Gastroesophageal sphincter (tissue), 4 donors: ENCODE measurements around the gene ZNF521. TPM values are rescaled to one million over a fixed set of nuclear protein-coding genes. Genes with fewer than 3 reads are reported as not detected.

Source experiments
- ATAC-seq: fragments of 150-250 bp; one replicate; pipeline ENCODE4 v1.9.1; 2016; ENCODE audit warnings: mild to moderate bottlenecking, moderate library complexity
- H3K27ac ChIP-seq, 4 donors: fragments of 200-600 bp; sonication (generic) in 3 of 4; 1 replicate in 3 of 4; 2 replicates in 1 of 4; pipeline ENCODE4 v1.5.1; 2016 to 2019
- H3K27me3 ChIP-seq: fragments of 200-600 bp; sonication (generic); one replicate; pipeline ENCODE4 v1.5.1; 2019
- H3K36me3 ChIP-seq, 2 donors: fragments of 200-600 bp; sonication (generic); one replicate each; pipeline ENCODE4 v1.5.1; 2019; ENCODE audit warnings: control low read depth in 1 of 2
- H3K4me1 ChIP-seq, 3 donors: fragments of 200-600 bp; sonication (generic); 1 replicate in 2 of 3; 2 replicates in 1 of 3; pipeline ENCODE4 v1.5.1; 2016 to 2019; ENCODE audit warnings: control low read depth in 2 of 3
- H3K4me3 ChIP-seq, 2 donors: fragments of 200-600 bp; sonication (generic); one replicate each; pipeline ENCODE4 v1.5.1; 2019; ENCODE audit warnings: mild to moderate bottlenecking in 1 of 2, moderate library complexity in 1 of 2
- H3K9me3 ChIP-seq, 3 donors: fragments of 200-600 bp; sonication (generic); one replicate each; pipeline ENCODE4 v1.5.1; 2017 to 2019; ENCODE audit warnings: control low read depth in 2 of 3
- EP300 ChIP-seq: sonication (generic); formaldehyde crosslinking; IDR thresholded peaks from one replicate; pipeline ENCODE4 v1.6.1; 2017; ENCODE audit warnings: antibody characterized with exemption, mild to moderate bottlenecking
- POLR2A ChIP-seq, 2 donors: fragments of 450-650 bp; IDR thresholded peaks; one replicate each; pipeline ENCODE4 v1.6.1; 2017; ENCODE audit warnings: antibody characterized with exemption in 2 of 2, mild to moderate bottlenecking in 2 of 2, moderate library complexity in 1 of 2
- POLR2AphosphoS5 ChIP-seq: sonication (generic); formaldehyde crosslinking; IDR thresholded peaks from one replicate; pipeline ENCODE4 v1.6.1; 2017; ENCODE audit warnings: antibody characterized with exemption
- WGBS, 2 donors: methylation state at CpG; one replicate each; pipeline ENCODE4 v1.1.5; 2018; ENCODE audit warnings: low coverage in 1 of 2; 5-methylcytosine and 5-hydroxymethylcytosine counted together
- total RNA-seq, 4 donors: library from RNA; depleted of rRNA; stranded (reverse); fragments of >200 nt; gene quantifications; one replicate each; pipeline ENCODE4 v1.1.0, GENCODE V29; 2016
- TF ChIP-seq, protein P1 (sequence below), 4 experiments: fragments of 200-600 bp in 2 of 4; fragments of 450-650 bp in 2 of 4; sonication (generic) in 1 of 4; IDR thresholded peaks; one replicate each; pipeline ENCODE4 v1.5.1; 2017 to 2019; ENCODE audit warnings: antibody characterized with exemption in 4 of 4, mild to moderate bottlenecking in 2 of 4, moderate library complexity in 2 of 4

ZNF521 gene
- total RNA-seq, 4 donors from 2014 or later: 9.9 to 29.3 (median 13.4) TPM

DNA sequence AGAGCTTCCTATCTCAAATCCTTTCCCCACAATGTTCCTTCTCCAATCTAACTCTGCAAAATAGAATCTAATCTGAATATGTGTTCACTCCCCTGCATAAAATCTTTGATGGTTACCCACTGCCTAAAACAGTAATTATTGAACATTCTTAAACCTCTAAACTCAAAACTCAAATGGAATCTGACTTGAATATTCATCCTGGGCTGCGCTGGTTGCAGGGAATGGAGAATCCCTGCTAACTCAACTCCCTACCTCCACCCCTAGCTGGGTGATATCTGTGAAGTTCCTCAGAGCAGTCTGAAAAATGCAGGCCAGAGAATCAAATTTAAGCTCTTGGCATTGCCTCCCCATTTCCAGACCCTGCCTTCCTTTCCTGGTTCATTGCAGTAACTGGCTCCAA is 44.8 kb downstream of the ZNF521 start:
- 100% methylated on average over 1 of the region's 1 CpG; no CpG with 5 or more reads in 1 of the 2 donors for WGBS, 2 donors
- Histone ChIP-seq H3K4me1 (no peaks in the 10 kb centered on the region), H3K36me3 (no peaks in the 10 kb centered on the region), H3K9me3 (no peaks in the 10 kb centered on the region), H3K27ac (no peak overlapping the region), H3K27me3 (no peaks in the 10 kb centered on the region), H3K4me3 (no peak overlapping the region)
- TF ChIP-seq POLR2A (IDR thresholded peaks at IDR 0.05) (no peak), POLR2AphosphoS5 (no peak), EP300 (no peak)
- TF ChIP-seq, protein P1, sequence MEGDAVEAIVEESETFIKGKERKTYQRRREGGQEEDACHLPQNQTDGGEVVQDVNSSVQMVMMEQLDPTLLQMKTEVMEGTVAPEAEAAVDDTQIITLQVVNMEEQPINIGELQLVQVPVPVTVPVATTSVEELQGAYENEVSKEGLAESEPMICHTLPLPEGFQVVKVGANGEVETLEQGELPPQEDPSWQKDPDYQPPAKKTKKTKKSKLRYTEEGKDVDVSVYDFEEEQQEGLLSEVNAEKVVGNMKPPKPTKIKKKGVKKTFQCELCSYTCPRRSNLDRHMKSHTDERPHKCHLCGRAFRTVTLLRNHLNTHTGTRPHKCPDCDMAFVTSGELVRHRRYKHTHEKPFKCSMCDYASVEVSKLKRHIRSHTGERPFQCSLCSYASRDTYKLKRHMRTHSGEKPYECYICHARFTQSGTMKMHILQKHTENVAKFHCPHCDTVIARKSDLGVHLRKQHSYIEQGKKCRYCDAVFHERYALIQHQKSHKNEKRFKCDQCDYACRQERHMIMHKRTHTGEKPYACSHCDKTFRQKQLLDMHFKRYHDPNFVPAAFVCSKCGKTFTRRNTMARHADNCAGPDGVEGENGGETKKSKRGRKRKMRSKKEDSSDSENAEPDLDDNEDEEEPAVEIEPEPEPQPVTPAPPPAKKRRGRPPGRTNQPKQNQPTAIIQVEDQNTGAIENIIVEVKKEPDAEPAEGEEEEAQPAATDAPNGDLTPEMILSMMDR (IDR thresholded peaks at IDR 0.05): no peak
- no peak for ATAC-seq

DNA sequence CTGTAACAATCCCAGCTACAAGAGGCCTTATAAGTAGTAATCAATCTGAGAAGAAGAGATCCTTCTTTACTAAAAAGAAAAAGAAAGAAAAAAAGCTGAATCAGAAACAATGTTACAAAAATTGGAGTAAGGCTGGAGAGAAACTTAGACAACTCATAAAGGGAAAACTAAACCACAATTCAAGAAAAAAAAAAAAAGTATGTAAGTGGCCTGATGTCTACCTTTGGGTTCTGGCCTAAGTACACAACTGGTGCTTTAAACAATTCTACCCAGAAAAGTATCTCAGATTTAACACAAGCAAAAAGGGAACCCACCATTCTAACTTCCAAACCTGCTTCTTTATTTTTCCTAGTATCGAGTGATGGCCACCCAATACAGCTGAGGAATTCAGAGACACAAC is 45.3 kb downstream of the ZNF521 start:
- 80 to 100% methylated on average over 1 of the region's 1 CpG for WGBS, 2 donors
- no peak for TF ChIP-seq EP300
- TF ChIP-seq, protein P1 (IDR thresholded peaks at IDR 0.05): no peak
- no peak for TF ChIP-seq POLR2A (IDR thresholded peaks at IDR 0.05)
- TF ChIP-seq POLR2AphosphoS5: no peak

DNA sequence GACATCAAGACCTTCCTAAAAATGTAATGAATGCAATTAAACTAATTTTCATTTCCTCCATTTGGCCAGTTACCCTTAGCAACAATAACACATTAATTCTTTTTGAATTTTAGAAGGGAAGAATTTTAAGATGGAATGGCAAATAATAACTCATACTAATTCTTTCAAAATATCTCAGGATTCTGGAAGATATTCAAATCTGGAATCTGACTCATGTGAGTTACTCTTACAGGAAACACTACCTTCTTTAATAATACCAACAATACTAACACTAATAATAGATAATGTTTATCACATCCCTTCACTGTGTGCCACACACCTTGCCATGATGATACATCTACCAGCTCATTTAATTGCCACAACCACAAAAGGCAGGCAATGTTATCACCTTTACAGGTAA is 46.4 kb downstream of the ZNF521 start:
- H3K27ac ChIP-seq: no peak overlapping the region
- no peak for ATAC-seq

More for the DNA sequence above, 45.3 kb downstream of the ZNF521 start:
- no peaks in the 10 kb centered on the region for H3K9me3 ChIP-seq
- H3K4me3 ChIP-seq: no peak overlapping the region
- ATAC-seq: no peak
- H3K36me3 ChIP-seq: no peaks in the 10 kb centered on the region
- no peak overlapping the region for H3K27ac ChIP-seq
- H3K4me1 ChIP-seq: no peaks in the 10 kb centered on the region
- H3K27me3 ChIP-seq: no peaks in the 10 kb centered on the region

DNA sequence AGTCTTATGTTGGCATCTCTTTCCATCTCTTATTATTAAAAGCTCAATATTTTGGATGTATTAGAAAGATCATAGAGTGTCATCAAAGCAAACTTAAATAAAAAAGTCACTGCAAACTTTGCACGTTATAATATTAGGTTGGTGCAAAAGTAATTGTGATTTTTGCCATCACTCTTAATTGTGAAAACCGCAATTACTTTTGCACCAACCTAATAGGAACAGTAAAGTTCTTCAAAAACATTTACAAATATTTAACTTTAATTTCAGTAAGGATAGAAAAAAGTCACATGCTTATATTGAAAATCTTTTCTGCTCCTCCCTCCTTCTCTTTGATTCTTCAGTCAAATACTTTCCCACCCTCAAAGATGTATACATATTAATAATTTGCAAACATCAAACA is 51.5 kb downstream of the ZNF521 start:
- ATAC-seq: no peak
- no peak overlapping the region for H3K4me3 ChIP-seq
- H3K9me3 ChIP-seq: no peaks in the 10 kb centered on the region
- 90 to 91% methylated on average over 2 of the region's 2 CpGs for whole genome bisulfite sequencing, 2 donors
- no peak for TF ChIP-seq EP300
- TF ChIP-seq, protein P1 (IDR thresholded peaks at IDR 0.05): no peak
- TF ChIP-seq POLR2A (IDR thresholded peaks at IDR 0.05): no peak
- TF ChIP-seq POLR2AphosphoS5: no peak
- H3K4me1 ChIP-seq: no peaks in the 10 kb centered on the region
- no peaks in the 10 kb centered on the region for H3K36me3 ChIP-seq
- no peaks in the 10 kb centered on the region for H3K27me3 ChIP-seq
- H3K27ac ChIP-seq: no peak overlapping the region

More for the DNA sequence above, 46.4 kb downstream of the ZNF521 start:
- Histone ChIP-seq H3K4me3 (no peak overlapping the region), H3K36me3 (no peaks in the 10 kb centered on the region), H3K9me3 (no peaks in the 10 kb centered on the region), H3K27me3 (no peaks in the 10 kb centered on the region), H3K4me1 (no peaks in the 10 kb centered on the region)
- TF ChIP-seq EP300 (no peak), POLR2AphosphoS5 (no peak), POLR2A (IDR thresholded peaks at IDR 0.05) (no peak)
- TF ChIP-seq, protein P1 (IDR thresholded peaks at IDR 0.05): no peak

DNA sequence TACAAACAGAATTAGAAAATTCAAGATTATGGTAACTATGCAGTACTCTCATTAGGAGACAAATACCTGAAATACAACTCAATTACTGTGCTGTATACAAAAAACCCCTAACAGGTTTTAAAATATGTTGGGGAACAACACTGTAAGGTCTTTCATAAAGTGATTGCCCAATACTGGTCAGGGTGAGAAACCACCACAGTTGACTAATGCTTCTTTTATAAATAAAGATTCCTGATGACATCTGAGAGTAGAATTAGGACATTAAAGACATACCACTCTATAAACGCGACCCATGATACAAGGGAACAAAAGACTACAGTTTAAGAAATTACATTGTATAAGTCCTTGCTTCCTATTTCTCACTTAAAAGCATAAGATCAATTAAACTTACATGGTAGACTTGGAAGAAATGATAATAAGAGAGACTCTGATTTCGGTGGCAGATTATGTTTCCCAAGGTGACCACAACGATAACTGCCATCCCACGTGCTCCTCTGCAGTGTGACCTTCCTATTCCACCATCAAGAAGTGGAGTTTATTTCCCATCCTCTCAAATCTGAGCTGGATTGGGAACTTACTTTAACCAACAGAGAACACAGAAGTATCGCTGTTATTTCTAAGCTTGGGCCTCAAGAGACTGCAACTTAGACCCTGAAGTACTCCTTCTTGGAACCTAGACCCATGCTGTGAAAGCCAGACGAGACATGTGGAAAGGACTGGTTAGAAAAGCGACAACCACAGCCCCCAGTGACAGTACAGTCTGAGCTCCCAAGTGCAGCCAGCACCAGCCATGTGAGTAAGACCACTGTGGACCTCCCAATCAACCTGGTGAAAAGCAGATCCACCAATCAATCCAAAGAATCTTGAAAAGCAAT is 52.3 kb downstream of the ZNF521 start:
- 85 to 86% methylated on average over 8 of the region's 8 CpGs for WGBS, 2 donors
- Histone ChIP-seq H3K36me3 (no peaks in the 10 kb centered on the region), H3K27ac (peak overlapping the region in 1 of 4 donors; percentile 49), H3K4me3 (no peak overlapping the region), H3K4me1 (no peaks in the 10 kb centered on the region), H3K27me3 (no peaks in the 10 kb centered on the region), H3K9me3 (no peaks in the 10 kb centered on the region)
- no peak for TF ChIP-seq EP300
- TF ChIP-seq, protein P1 (IDR thresholded peaks at IDR 0.05): no peak
- TF ChIP-seq POLR2AphosphoS5: no peak
- TF ChIP-seq POLR2A (IDR thresholded peaks at IDR 0.05): no peak
- peak; percentile 51 for ATAC-seq
